SK-N-SH (cell line): Measurements from ENCODE around the gene GMCL1.

Experiments
- RFX5 ChIP-seq: IDR thresholded peaks from 2 replicates; pipeline ENCODE4 v1.6.1; 2012; ENCODE audit warnings: mild to moderate bottlenecking, improper control_type of control experiment, low read length
- SIN3A ChIP-seq: IDR thresholded peaks from 2 replicates; pipeline ENCODE4 v1.6.1; 2012; ENCODE audit warnings: low read depth, mild to moderate bottlenecking, low read length, moderate library complexity, borderline replicate concordance
- SMC3 ChIP-seq: IDR thresholded peaks from 2 replicates; pipeline ENCODE4 v1.6.1; 2012; ENCODE audit warnings: low read depth, low read length, improper control_type of control experiment
- TAF1 ChIP-seq: IDR thresholded peaks from 2 replicates; pipeline ENCODE4 v1.6.1; 2012; ENCODE audit warnings: low read depth, mild to moderate bottlenecking, low read length, moderate library complexity, borderline replicate concordance
- TF ChIP-seq, protein P1 (sequence below): fragments of 200-600 bp; sonication (generic); IDR thresholded peaks from 2 replicates; pipeline ENCODE4 v1.6.1; 2017; ENCODE audit warnings: antibody characterized with exemption, mild to moderate bottlenecking, moderate library complexity
- TF ChIP-seq, protein P2 (sequence below): fragments of 150-350 bp; IDR thresholded peaks from 2 replicates; pipeline ENCODE4 v1.6.1; 2017; ENCODE audit warnings: antibody characterized with exemption, low read length, low read depth, borderline replicate concordance
- TF ChIP-seq, protein P3 (sequence below): IDR thresholded peaks from 2 replicates; pipeline ENCODE4 v1.4.0; 2012; ENCODE audit warnings: low read depth

DNA sequence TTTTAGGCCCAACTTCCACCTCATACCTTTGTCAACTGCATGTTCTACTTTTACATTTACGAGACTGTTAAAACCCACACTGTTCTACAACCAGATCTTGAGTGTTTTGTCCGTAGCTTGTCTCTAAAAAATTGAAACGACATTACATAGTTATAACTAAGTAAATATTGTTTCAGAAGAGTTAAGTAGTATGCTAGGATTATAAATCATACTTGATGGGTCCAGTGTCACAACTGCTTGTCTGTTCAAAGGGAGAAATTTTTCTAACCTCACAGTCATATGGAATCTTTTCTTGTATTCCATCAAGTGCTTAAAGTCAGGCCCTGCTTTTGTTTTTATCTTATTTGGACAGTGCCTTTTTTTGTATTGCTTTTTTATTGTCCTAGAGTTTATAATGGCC is 4.3 kb downstream of the GMCL1 start:
- TF ChIP-seq, protein P1, sequence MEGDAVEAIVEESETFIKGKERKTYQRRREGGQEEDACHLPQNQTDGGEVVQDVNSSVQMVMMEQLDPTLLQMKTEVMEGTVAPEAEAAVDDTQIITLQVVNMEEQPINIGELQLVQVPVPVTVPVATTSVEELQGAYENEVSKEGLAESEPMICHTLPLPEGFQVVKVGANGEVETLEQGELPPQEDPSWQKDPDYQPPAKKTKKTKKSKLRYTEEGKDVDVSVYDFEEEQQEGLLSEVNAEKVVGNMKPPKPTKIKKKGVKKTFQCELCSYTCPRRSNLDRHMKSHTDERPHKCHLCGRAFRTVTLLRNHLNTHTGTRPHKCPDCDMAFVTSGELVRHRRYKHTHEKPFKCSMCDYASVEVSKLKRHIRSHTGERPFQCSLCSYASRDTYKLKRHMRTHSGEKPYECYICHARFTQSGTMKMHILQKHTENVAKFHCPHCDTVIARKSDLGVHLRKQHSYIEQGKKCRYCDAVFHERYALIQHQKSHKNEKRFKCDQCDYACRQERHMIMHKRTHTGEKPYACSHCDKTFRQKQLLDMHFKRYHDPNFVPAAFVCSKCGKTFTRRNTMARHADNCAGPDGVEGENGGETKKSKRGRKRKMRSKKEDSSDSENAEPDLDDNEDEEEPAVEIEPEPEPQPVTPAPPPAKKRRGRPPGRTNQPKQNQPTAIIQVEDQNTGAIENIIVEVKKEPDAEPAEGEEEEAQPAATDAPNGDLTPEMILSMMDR: no peak
- TF ChIP-seq RFX5 (no peak), SMC3 (no peak), SIN3A (no peak), TAF1 (no peak)
- TF ChIP-seq, protein P2, sequence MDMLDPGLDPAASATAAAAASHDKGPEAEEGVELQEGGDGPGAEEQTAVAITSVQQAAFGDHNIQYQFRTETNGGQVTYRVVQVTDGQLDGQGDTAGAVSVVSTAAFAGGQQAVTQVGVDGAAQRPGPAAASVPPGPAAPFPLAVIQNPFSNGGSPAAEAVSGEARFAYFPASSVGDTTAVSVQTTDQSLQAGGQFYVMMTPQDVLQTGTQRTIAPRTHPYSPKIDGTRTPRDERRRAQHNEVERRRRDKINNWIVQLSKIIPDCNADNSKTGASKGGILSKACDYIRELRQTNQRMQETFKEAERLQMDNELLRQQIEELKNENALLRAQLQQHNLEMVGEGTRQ: no peak
- TF ChIP-seq, protein P3, sequence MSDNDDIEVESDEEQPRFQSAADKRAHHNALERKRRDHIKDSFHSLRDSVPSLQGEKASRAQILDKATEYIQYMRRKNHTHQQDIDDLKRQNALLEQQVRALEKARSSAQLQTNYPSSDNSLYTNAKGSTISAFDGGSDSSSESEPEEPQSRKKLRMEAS: no peak
